Astrocyte (in vitro differentiated cells and primary cell): ENCODE data around the gene RASL10A. TPM values are rescaled to one million over a fixed set of nuclear protein-coding genes. Genes with fewer than 3 reads are reported as not detected.

ENCODE experiments used
- DNase-seq: peaks from one replicate; pipeline ENCODE4 v3.0.0-alpha.2; 2010; ENCODE audit warnings: low read depth
- FAIRE-seq: peaks from 2 replicates; lab custom pipeline; 2011; peaks lifted over from hg19 to GRCh38; lab: Jason Lieb, UNC
- H2AFZ ChIP-seq: 2 replicates; pipeline ENCODE4 v1.6.0; 2012; ENCODE audit warnings: low read depth, low read length, inconsistent platforms
- H3K27ac ChIP-seq: 2 replicates; pipeline ENCODE4 v1.5.1; 2011; ENCODE audit warnings: low read depth, low read length, inconsistent platforms
- H3K27me3 ChIP-seq: 2 replicates; pipeline ENCODE4 v1.6.0; 2011; ENCODE audit warnings: low read length, inconsistent platforms; ENCODE audit not compliant: insufficient read depth
- H3K36me3 ChIP-seq: 2 replicates; pipeline ENCODE4 v1.5.1; 2011; ENCODE audit warnings: low read length, inconsistent platforms; ENCODE audit not compliant: insufficient read depth
- H3K4me1 ChIP-seq: 2 replicates; pipeline ENCODE4 v1.5.1; 2011; ENCODE audit warnings: low read length, inconsistent platforms; ENCODE audit not compliant: insufficient read depth
- H3K4me2 ChIP-seq: 2 replicates; pipeline ENCODE4 v1.6.0; 2012; ENCODE audit warnings: low read length, inconsistent platforms
- H3K4me3 ChIP-seq: 2 replicates; pipeline ENCODE4 v1.5.1; 2011; ENCODE audit warnings: low read depth, mild to moderate bottlenecking, low read length, inconsistent platforms; ENCODE audit not compliant: insufficient read depth
- H3K79me2 ChIP-seq: 2 replicates; pipeline ENCODE4 v1.6.0; 2012; ENCODE audit warnings: mild to moderate bottlenecking, low read length, inconsistent platforms; ENCODE audit not compliant: insufficient read depth
- H3K9ac ChIP-seq: 2 replicates; pipeline ENCODE4 v1.6.0; 2012; ENCODE audit warnings: mild to moderate bottlenecking, low read length, inconsistent platforms
- H3K9me3 ChIP-seq: 2 replicates; pipeline ENCODE4 v1.5.1; 2012; ENCODE audit warnings: low read depth, mild to moderate bottlenecking, low read length, inconsistent platforms; ENCODE audit not compliant: insufficient read depth
- H4K20me1 ChIP-seq: 2 replicates; pipeline ENCODE4 v1.6.0; 2012; ENCODE audit warnings: low read length, inconsistent platforms; ENCODE audit not compliant: insufficient read depth
- H3K27ac Mint-ChIP-seq: one replicate; pipeline ENCODE4 v1.8.0; 2021; ENCODE audit warnings: mild to moderate bottlenecking, mixed read lengths; ENCODE audit not compliant: unreplicated experiment
- H3K27me3 Mint-ChIP-seq: one replicate; pipeline ENCODE4 v1.8.0; 2021; ENCODE audit warnings: low read depth, mixed read lengths; ENCODE audit not compliant: unreplicated experiment
- H3K36me3 Mint-ChIP-seq: one replicate; pipeline ENCODE4 v1.8.0; 2021; ENCODE audit warnings: low read depth, mixed read lengths; ENCODE audit not compliant: unreplicated experiment
- H3K4me1 Mint-ChIP-seq: one replicate; pipeline ENCODE4 v1.8.0; 2021; ENCODE audit warnings: low read depth, mixed read lengths; ENCODE audit not compliant: unreplicated experiment
- H3K4me3 Mint-ChIP-seq: one replicate; pipeline ENCODE4 v1.8.0; 2021; ENCODE audit warnings: mild to moderate bottlenecking, moderate library complexity, mixed read lengths; ENCODE audit not compliant: unreplicated experiment
- H3K9me3 Mint-ChIP-seq: one replicate; pipeline ENCODE4 v1.8.0; 2021; ENCODE audit warnings: mild to moderate bottlenecking, mixed read lengths; ENCODE audit not compliant: unreplicated experiment
- CTCF ChIP-seq: IDR thresholded peaks from 2 replicates; pipeline ENCODE4 v1.5.1; 2011; ENCODE audit warnings: low read depth, mild to moderate bottlenecking, inconsistent platforms, low read length, moderate library complexity; ENCODE audit not compliant: insufficient read depth
- EZH2 ChIP-seq: IDR thresholded peaks from 2 replicates; pipeline ENCODE4 v1.6.1; 2012; ENCODE audit warnings: mild to moderate bottlenecking, low read length, inconsistent platforms; ENCODE audit not compliant: insufficient read depth
- total RNA-seq: library from RNA; stranded (reverse); gene quantifications from 2 replicates; pipeline ENCODE4 v1.2.1, GENCODE V29; 2021

RASL10A gene
- total RNA-seq, 1 donor from 2014 or later, result 1.5 TPM

DNA sequence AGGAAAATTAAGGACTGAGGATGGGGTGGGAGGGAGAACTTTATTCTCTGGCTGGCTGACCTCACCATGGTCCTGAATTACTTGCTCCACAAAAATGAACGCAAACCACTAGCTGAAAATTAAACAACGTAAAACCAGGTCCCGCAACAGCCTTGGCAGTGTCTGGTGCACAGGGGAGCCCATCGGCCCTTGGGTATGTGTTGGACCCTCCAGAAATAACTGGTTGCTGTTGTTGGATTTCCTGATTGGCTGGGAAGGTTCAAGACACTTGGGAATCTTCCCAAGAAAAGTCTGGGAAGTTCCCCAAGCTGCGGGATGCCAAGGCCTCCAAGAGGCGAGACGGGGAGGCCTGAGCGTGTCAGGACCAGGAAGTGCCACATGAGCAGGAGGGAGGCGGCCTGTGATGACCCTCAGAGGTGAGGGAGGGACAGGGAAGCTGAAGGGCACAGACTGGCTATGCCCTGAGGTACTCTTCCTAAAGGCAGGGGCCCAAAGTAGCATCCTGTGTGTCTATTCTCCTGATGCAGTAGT, 10.4 kb upstream of the RASL10A start:
- H3K79me2 ChIP-seq, result no peaks in the 10 kb centered on the region
- TF ChIP-seq CTCF, result no peak
- no peak for TF ChIP-seq EZH2
- H3K9me3 ChIP-seq, result no peaks in the 10 kb centered on the region
- no peak overlapping the region for H3K27ac Mint-ChIP-seq
- no peaks in the 10 kb centered on the region for H3K27me3 ChIP-seq
- no peak overlapping the region for H3K4me2 ChIP-seq
- no peak overlapping the region for H3K27ac ChIP-seq
- H3K4me3 ChIP-seq, result no peak overlapping the region
- H3K9ac ChIP-seq, result no peak overlapping the region
- FAIRE-seq, result no peak
- H3K4me1 ChIP-seq, result peaks cover 15% of the 10 kb centered on the region
- H2AFZ ChIP-seq, result no peak overlapping the region
- no peak overlapping the region for H3K4me3 Mint-ChIP-seq
- no peaks in the 10 kb centered on the region for H3K27me3 Mint-ChIP-seq
- peaks cover 14% of the 10 kb centered on the region for H3K36me3 Mint-ChIP-seq
- H4K20me1 ChIP-seq, result peaks cover 8% of the 10 kb centered on the region
- H3K9me3 Mint-ChIP-seq, result no peaks in the 10 kb centered on the region
- peaks cover 3% of the 10 kb centered on the region for H3K4me1 Mint-ChIP-seq
- DNase-seq, result no peak
- peaks cover 4% of the 10 kb centered on the region for H3K36me3 ChIP-seq

GRCh38 chr22:29325356-29325755, 9.9 kb upstream of the RASL10A start:
- Histone ChIP-seq H3K36me3 (peaks cover 4% of the 10 kb centered on the region), H3K79me2 (no peaks in the 10 kb centered on the region), H3K27ac (no peak overlapping the region), H3K4me3 (no peak overlapping the region), H3K4me1 (peaks cover 10% of the 10 kb centered on the region), H3K27me3 (no peaks in the 10 kb centered on the region), H3K9me3 (no peaks in the 10 kb centered on the region), H2AFZ (no peak overlapping the region), H3K9ac (no peak overlapping the region), H3K4me2 (no peak overlapping the region), H4K20me1 (peaks cover 8% of the 10 kb centered on the region)
- no peak for DNase-seq
- H3K36me3 Mint-ChIP-seq, result peaks cover 12% of the 10 kb centered on the region
- H3K4me3 Mint-ChIP-seq, result no peak overlapping the region
- no peaks in the 10 kb centered on the region for H3K4me1 Mint-ChIP-seq
- no peak for TF ChIP-seq EZH2
- no peak for TF ChIP-seq CTCF
- no peaks in the 10 kb centered on the region for H3K27me3 Mint-ChIP-seq
- no peak overlapping the region for H3K27ac Mint-ChIP-seq
- FAIRE-seq, result no peak
- H3K9me3 Mint-ChIP-seq, result no peaks in the 10 kb centered on the region

- Histone ChIP-seq H4K20me1 (peaks cover 8% of the 10 kb centered on the region), H3K4me3 (no peak overlapping the region)
These were observed 8.1 kb upstream of the RASL10A start for GRCh38 chr22:29323641-29324040.

More at GRCh38 chr22:29323641-29324040, 8.1 kb upstream of the RASL10A start:
- no peak overlapping the region for H2AFZ ChIP-seq
- H3K27me3 Mint-ChIP-seq, result no peaks in the 10 kb centered on the region
- peaks cover 11% of the 10 kb centered on the region for H3K36me3 Mint-ChIP-seq
- H3K9ac ChIP-seq, result no peak overlapping the region
- H3K36me3 ChIP-seq, result peaks cover 4% of the 10 kb centered on the region
- no peak overlapping the region for H3K4me2 ChIP-seq
- H3K9me3 ChIP-seq, result no peaks in the 10 kb centered on the region
- no peaks in the 10 kb centered on the region for H3K4me1 ChIP-seq
- H3K9me3 Mint-ChIP-seq, result no peaks in the 10 kb centered on the region
- DNase-seq, result no peak
- no peak overlapping the region for H3K27ac ChIP-seq
- H3K79me2 ChIP-seq, result no peaks in the 10 kb centered on the region
- FAIRE-seq, result no peak
- H3K4me3 Mint-ChIP-seq, result no peak overlapping the region
- H3K27me3 ChIP-seq, result no peaks in the 10 kb centered on the region
- no peak overlapping the region for H3K27ac Mint-ChIP-seq
- TF ChIP-seq CTCF (no peak), EZH2 (no peak)
- no peaks in the 10 kb centered on the region for H3K4me1 Mint-ChIP-seq
